SU-DHL-6 (cell line): ENCODE results near the gene AEN.
A peak's percentile ranks its signal among the peaks of the same experiment; 100 is the strongest.

Experiments used
- H2AFZ ChIP-seq: fragments of 200-600 bp; sonication (generic); 2 replicates; pipeline ENCODE4 v1.6.1; 2014; ENCODE audit warnings: low read depth, mild to moderate bottlenecking, moderate library complexity, mixed read lengths, antibody characterized with exemption, low read length; ENCODE audit not compliant: severe bottlenecking
- H3F3A ChIP-seq: fragments of 200-600 bp; shearing (Covaris generic); 2 replicates; pipeline ENCODE4 v1.6.0; 2016; ENCODE audit warnings: antibody characterized with exemption, mild to moderate bottlenecking; ENCODE audit not compliant: insufficient read depth
- H3K27ac ChIP-seq: fragments of 200-600 bp; sonication (generic); 2 replicates; pipeline ENCODE4 v1.5.1; 2016; ENCODE audit warnings: low read depth, mild to moderate bottlenecking, low read length, moderate library complexity, mixed read lengths
- H3K27me3 ChIP-seq: fragments of 200-600 bp; sonication (generic), shearing (Covaris generic); 2 replicates; pipeline ENCODE4 v1.6.0; 2014; ENCODE audit warnings: mild to moderate bottlenecking, low read length
- H3K36me3 ChIP-seq: fragments of 200-600 bp; sonication (generic); 2 replicates; pipeline ENCODE4 v1.6.1; 2014; ENCODE audit warnings: mild to moderate bottlenecking, low read length, mixed read lengths
- H3K4me2 ChIP-seq: fragments of 300-600, 200-600 bp; shearing (Covaris generic), sonication (generic); 2 replicates; pipeline ENCODE4 v1.6.0; 2014; ENCODE audit warnings: low read length, low read depth, mild to moderate bottlenecking; ENCODE audit not compliant: poor library complexity, severe bottlenecking
- H3K4me3 ChIP-seq: fragments of 200-600 bp; sonication (generic); 2 replicates; pipeline ENCODE4 v1.5.1; 2014; ENCODE audit warnings: antibody characterized with exemption, low read length, mild to moderate bottlenecking, mixed read lengths; ENCODE audit not compliant: insufficient read depth, poor library complexity, severe bottlenecking
- H3K79me2 ChIP-seq: fragments of 200-600 bp; sonication (generic); 2 replicates; pipeline ENCODE4 v1.6.1; 2014; ENCODE audit warnings: mild to moderate bottlenecking, low read length, moderate library complexity; ENCODE audit not compliant: insufficient read depth
- H3K9ac ChIP-seq: fragments of 200-600 bp; sonication (generic); 2 replicates; pipeline ENCODE4 v1.7.0; 2014; ENCODE audit warnings: mild to moderate bottlenecking, low read length
- H3K9me2 ChIP-seq: fragments of 200-600 bp; sonication (generic); replicated peaks from 2 replicates; pipeline ENCODE4 v1.6.1; 2014; ENCODE audit warnings: low read length; ENCODE audit not compliant: insufficient read depth
- H3K9me3 ChIP-seq: fragments of 200-600 bp; sonication (generic); 2 replicates; pipeline ENCODE4 v1.6.1; 2014; ENCODE audit warnings: low read length, mixed read lengths; ENCODE audit not compliant: insufficient read depth
- H4K20me1 ChIP-seq: fragments of 200-600 bp; sonication (generic); 2 replicates; pipeline ENCODE4 v1.6.1; 2014; ENCODE audit warnings: low read depth, mild to moderate bottlenecking, antibody characterized with exemption, low read length, moderate library complexity, mixed read lengths
- EZH2phosphoT487 ChIP-seq: fragments of 200-600 bp; sonication (generic), shearing (Covaris generic); conservative IDR thresholded peaks from 2 replicates; pipeline ENCODE4 v1.6.1; 2018; ENCODE audit warnings: mild to moderate bottlenecking, antibody characterized with exemption, low read length, moderate library complexity, mixed read lengths
- TF ChIP-seq, protein P1 (sequence below): fragments of 200-600 bp; sonication (generic); IDR thresholded peaks from one replicate; pipeline ENCODE4 v1.5.1; 2017; ENCODE audit warnings: antibody characterized with exemption, mild to moderate bottlenecking, low read length, moderate library complexity; ENCODE audit not compliant: insufficient read depth, poor library complexity, severe bottlenecking

The AEN gene

GRCh38 chr15:88636050-88636449 lies 14.9 kb downstream of the AEN start:
- Histone ChIP-seq H3K36me3 (no peaks in the 10 kb centered on the region), H3K27me3 (no peaks in the 10 kb centered on the region), H3K4me3 (no peak overlapping the region), H3K27ac (peak overlapping the region; percentile 72; the same call in 1 of the 2 replicates), H3K9ac (no peak overlapping the region), H3K79me2 (no peaks in the 10 kb centered on the region), H3K9me2 (no peaks in the 10 kb centered on the region), H2AFZ (no peak overlapping the region), H3K9me3 (no peaks in the 10 kb centered on the region), H4K20me1 (no peaks in the 10 kb centered on the region), H3K4me2 (no peak overlapping the region), H3F3A (peaks cover 23% of the 10 kb centered on the region)
- TF ChIP-seq, protein P1, sequence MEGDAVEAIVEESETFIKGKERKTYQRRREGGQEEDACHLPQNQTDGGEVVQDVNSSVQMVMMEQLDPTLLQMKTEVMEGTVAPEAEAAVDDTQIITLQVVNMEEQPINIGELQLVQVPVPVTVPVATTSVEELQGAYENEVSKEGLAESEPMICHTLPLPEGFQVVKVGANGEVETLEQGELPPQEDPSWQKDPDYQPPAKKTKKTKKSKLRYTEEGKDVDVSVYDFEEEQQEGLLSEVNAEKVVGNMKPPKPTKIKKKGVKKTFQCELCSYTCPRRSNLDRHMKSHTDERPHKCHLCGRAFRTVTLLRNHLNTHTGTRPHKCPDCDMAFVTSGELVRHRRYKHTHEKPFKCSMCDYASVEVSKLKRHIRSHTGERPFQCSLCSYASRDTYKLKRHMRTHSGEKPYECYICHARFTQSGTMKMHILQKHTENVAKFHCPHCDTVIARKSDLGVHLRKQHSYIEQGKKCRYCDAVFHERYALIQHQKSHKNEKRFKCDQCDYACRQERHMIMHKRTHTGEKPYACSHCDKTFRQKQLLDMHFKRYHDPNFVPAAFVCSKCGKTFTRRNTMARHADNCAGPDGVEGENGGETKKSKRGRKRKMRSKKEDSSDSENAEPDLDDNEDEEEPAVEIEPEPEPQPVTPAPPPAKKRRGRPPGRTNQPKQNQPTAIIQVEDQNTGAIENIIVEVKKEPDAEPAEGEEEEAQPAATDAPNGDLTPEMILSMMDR = no peak
- TF ChIP-seq EZH2phosphoT487 = no peak

GRCh38 chr15:88636654-88637053 lies 15.5 kb downstream of the AEN start:
- H3K4me2 ChIP-seq = no peak overlapping the region
- H4K20me1 ChIP-seq = no peaks in the 10 kb centered on the region
- H3K27me3 ChIP-seq = no peaks in the 10 kb centered on the region
- H3K9me3 ChIP-seq = no peaks in the 10 kb centered on the region
- H3K79me2 ChIP-seq = no peaks in the 10 kb centered on the region
- H3K27ac ChIP-seq = no peak overlapping the region
- no peak overlapping the region for H3K9ac ChIP-seq
- H3K9me2 ChIP-seq = no peaks in the 10 kb centered on the region
- no peak overlapping the region for H3K4me3 ChIP-seq
- no peak overlapping the region for H2AFZ ChIP-seq
- H3F3A ChIP-seq = peaks cover 26% of the 10 kb centered on the region
- H3K36me3 ChIP-seq = no peaks in the 10 kb centered on the region
- no peak for TF ChIP-seq EZH2phosphoT487

- TF ChIP-seq, protein P1 = no peak
- Histone ChIP-seq H3K4me3 (no peak overlapping the region), H3K4me2 (no peak overlapping the region), H4K20me1 (no peaks in the 10 kb centered on the region), H2AFZ (no peak overlapping the region), H3K9ac (no peak overlapping the region), H3K27ac (no peak overlapping the region), H3F3A (peaks cover 30% of the 10 kb centered on the region), H3K79me2 (no peaks in the 10 kb centered on the region), H3K9me3 (no peaks in the 10 kb centered on the region), H3K36me3 (no peaks in the 10 kb centered on the region), H3K27me3 (no peaks in the 10 kb centered on the region), H3K9me2 (no peaks in the 10 kb centered on the region)
These were observed 16.3 kb downstream of the AEN start for GRCh38 chr15:88637436-88637835.

GRCh38 chr15:88637841-88638625 lies 16.9 kb downstream of the AEN start:
- Histone ChIP-seq H2AFZ (no peak overlapping the region), H3K9me2 (no peaks in the 10 kb centered on the region), H3K4me2 (peak overlapping the region; percentile 39), H3K9me3 (no peaks in the 10 kb centered on the region), H3K9ac (peak overlapping the region; percentile 26), H3K36me3 (no peaks in the 10 kb centered on the region), H3K27ac (peak overlapping the region; percentile 8; the same call in 1 of the 2 replicates), H3F3A (peaks cover 30% of the 10 kb centered on the region), H3K27me3 (no peaks in the 10 kb centered on the region), H3K79me2 (no peaks in the 10 kb centered on the region), H3K4me3 (no peak overlapping the region), H4K20me1 (no peaks in the 10 kb centered on the region)
- no peak for TF ChIP-seq EZH2phosphoT487
- TF ChIP-seq, protein P1 = no peak
